DOHH2 (cell line): ENCODE data around the gene FCGBP.
"Not testable (repeated sequence)": the region's sequence is repeated elsewhere in the genome, so short reads cannot be mapped to it uniquely, and the experiment has no call there.

ENCODE experiments used
- H3F3A ChIP-seq: fragments of 200-600 bp; sonication (generic), shearing (Covaris generic); 2 replicates; pipeline ENCODE4 v1.6.0; 2016; ENCODE audit warnings: antibody characterized with exemption, mild to moderate bottlenecking; ENCODE audit not compliant: control insufficient read depth, insufficient read depth
- H3K27ac ChIP-seq: fragments of 200-600 bp; sonication (generic); 2 replicates; pipeline ENCODE4 v1.5.1; 2014; ENCODE audit warnings: low read depth, mild to moderate bottlenecking, low read length, moderate library complexity
- H3K27me3 ChIP-seq: fragments of 200-600 bp; sonication (generic); 2 replicates; pipeline ENCODE4 v1.6.1; 2014; ENCODE audit warnings: mild to moderate bottlenecking, low read length, mixed read lengths; ENCODE audit not compliant: control insufficient read depth
- H3K36me3 ChIP-seq: fragments of 200-600 bp; sonication (generic); 2 replicates; pipeline ENCODE4 v1.6.1; 2014; ENCODE audit warnings: mild to moderate bottlenecking, low read length, moderate library complexity, mixed read lengths; ENCODE audit not compliant: control insufficient read depth
- H3K4me1 ChIP-seq: fragments of 200-600 bp; sonication (generic); 2 replicates; pipeline ENCODE4 v1.6.1; 2014; ENCODE audit warnings: mild to moderate bottlenecking, low read length, mixed read lengths; ENCODE audit not compliant: control insufficient read depth
- H3K4me2 ChIP-seq: fragments of 200-600 bp; sonication (generic); 2 replicates; pipeline ENCODE4 v1.6.0; 2014; ENCODE audit warnings: mild to moderate bottlenecking, low read length, moderate library complexity
- H3K4me3 ChIP-seq: fragments of 200-600 bp; sonication (generic); 2 replicates; pipeline ENCODE4 v1.5.1; 2014; ENCODE audit warnings: mild to moderate bottlenecking, low read length, mixed read lengths
- H3K79me2 ChIP-seq: fragments of 200-600 bp; sonication (generic); 2 replicates; pipeline ENCODE4 v1.6.1; 2014; ENCODE audit warnings: mild to moderate bottlenecking, low read length, mixed read lengths; ENCODE audit not compliant: control insufficient read depth
- H3K9me2 ChIP-seq: fragments of 200-600 bp; sonication (generic); replicated peaks from 2 replicates; pipeline ENCODE4 v1.6.1; 2014; ENCODE audit warnings: mild to moderate bottlenecking, low read length, mixed read lengths; ENCODE audit not compliant: control insufficient read depth
- H3K9me3 ChIP-seq: fragments of 200-600 bp; sonication (generic); 2 replicates; pipeline ENCODE4 v1.6.1; 2014; ENCODE audit warnings: antibody characterized with exemption, low read length, mixed read lengths; ENCODE audit not compliant: control insufficient read depth, insufficient read depth
- H4K20me1 ChIP-seq: fragments of 200-600 bp; sonication (generic); 2 replicates; pipeline ENCODE4 v1.6.0; 2014; ENCODE audit warnings: low read depth, mild to moderate bottlenecking, antibody characterized with exemption, low read length, moderate library complexity; ENCODE audit not compliant: control insufficient read depth, insufficient read depth

FCGBP gene

GRCh38 chr19:39897511-39898245 is 36.8 kb downstream of the FCGBP start:
- H3K36me3 ChIP-seq, H3K4me2 ChIP-seq, H3K9me2 ChIP-seq, H4K20me1 ChIP-seq, H3K27me3 ChIP-seq, H3K79me2 ChIP-seq, H3K4me3 ChIP-seq, H3K4me1 ChIP-seq, H3K27ac ChIP-seq, H3F3A ChIP-seq, H3K9me3 ChIP-seq: not testable (repeated sequence)

- not testable (repeated sequence) for H3F3A ChIP-seq, H3K36me3 ChIP-seq, H3K79me2 ChIP-seq, H3K4me2 ChIP-seq, H3K4me1 ChIP-seq, H3K27ac ChIP-seq, H3K9me3 ChIP-seq, H3K27me3 ChIP-seq, H3K4me3 ChIP-seq, H3K9me2 ChIP-seq, H4K20me1 ChIP-seq
Measured at GRCh38 chr19:39895096-39895495, 39.3 kb downstream of the FCGBP start.

- not testable (repeated sequence) for H3K4me2 ChIP-seq, H3K79me2 ChIP-seq, H3K27ac ChIP-seq, H3F3A ChIP-seq, H3K4me1 ChIP-seq, H3K36me3 ChIP-seq, H3K27me3 ChIP-seq, H4K20me1 ChIP-seq, H3K4me3 ChIP-seq, H3K9me3 ChIP-seq, H3K9me2 ChIP-seq
Measured at GRCh38 chr19:39894236-39894606, 40.2 kb downstream of the FCGBP start.

GRCh38 chr19:39893366-39894235 is 40.8 kb downstream of the FCGBP start:
- H3K4me1 ChIP-seq, H3K36me3 ChIP-seq, H3F3A ChIP-seq, H3K9me2 ChIP-seq, H4K20me1 ChIP-seq, H3K27me3 ChIP-seq, H3K27ac ChIP-seq, H3K9me3 ChIP-seq, H3K79me2 ChIP-seq, H3K4me2 ChIP-seq, H3K4me3 ChIP-seq: not testable (repeated sequence)

- H3K36me3 ChIP-seq, H3K4me2 ChIP-seq, H3K4me3 ChIP-seq, H3K9me3 ChIP-seq, H3K79me2 ChIP-seq, H3K27ac ChIP-seq, H4K20me1 ChIP-seq, H3K9me2 ChIP-seq, H3F3A ChIP-seq, H3K27me3 ChIP-seq, H3K4me1 ChIP-seq: not testable (repeated sequence)
Measured at GRCh38 chr19:39892506-39892902, 41.9 kb downstream of the FCGBP start.

- H3K27me3 ChIP-seq, H3K4me3 ChIP-seq, H3K79me2 ChIP-seq, H4K20me1 ChIP-seq, H3K27ac ChIP-seq, H3K4me2 ChIP-seq, H3K36me3 ChIP-seq, H3F3A ChIP-seq, H3K9me2 ChIP-seq, H3K4me1 ChIP-seq, H3K9me3 ChIP-seq: not testable (repeated sequence)
Measured at GRCh38 chr19:39891660-39892505, 42.6 kb downstream of the FCGBP start.
